Uterus (tissue), 4 donors: Measurements from ENCODE around the gene VPS26C. TPM values are rescaled to one million over a fixed set of nuclear protein-coding genes. Genes with fewer than 3 reads are reported as not detected.
"Not testable (repeated sequence)": the region's sequence is repeated elsewhere in the genome, so short reads cannot be mapped to it uniquely, and the experiment has no call there.

Source experiments
- DNase-seq, 2 donors: peaks; one replicate each; pipeline ENCODE4 v3.0.0-alpha.2; 2019 to 2020
- H3K27ac ChIP-seq, 2 donors: fragments of 200-600 bp; sonication (generic); 1 replicate in 1 of 2; 2 replicates in 1 of 2; pipeline ENCODE4 v1.5.1; 2016 to 2018
- H3K27me3 ChIP-seq, 2 donors: fragments of 200-600 bp; sonication (generic); one replicate each; pipeline ENCODE4 v1.5.1; 2018 to 2019; ENCODE audit warnings: control low read depth in 1 of 2
- H3K36me3 ChIP-seq, 2 donors: fragments of 200-600 bp; sonication (generic); one replicate each; pipeline ENCODE4 v1.5.1; 2019; ENCODE audit warnings: control low read depth in 1 of 2
- H3K4me1 ChIP-seq, 2 donors: fragments of 200-600 bp; sonication (generic); one replicate each; pipeline ENCODE4 v1.5.1; 2018 to 2019; ENCODE audit warnings: control low read depth in 1 of 2
- H3K4me3 ChIP-seq, 2 donors: fragments of 200-600 bp; sonication (generic); 1 replicate in 1 of 2; 2 replicates in 1 of 2; pipeline ENCODE4 v1.5.1; 2018 to 2019; ENCODE audit warnings: mild to moderate bottlenecking in 1 of 2
- H3K9me3 ChIP-seq, 2 donors: fragments of 200-600 bp; sonication (generic); one replicate each; pipeline ENCODE4 v1.5.1; 2019; ENCODE audit warnings: control low read depth in 1 of 2
- POLR2A ChIP-seq, 2 donors: fragments of 450-650 bp; IDR thresholded peaks; one replicate each; pipeline ENCODE4 v1.6.1; 2016; ENCODE audit warnings: antibody characterized with exemption in 2 of 2, mild to moderate bottlenecking in 1 of 2, moderate library complexity in 1 of 2
- intact Hi-C: fragments of 100-400 bp; cut with DNase I; formaldehyde crosslinking; loops from one replicate; pipeline ENCODE4 v1.15.1; 2023; ENCODE audit warnings: low total_unique reads
- total RNA-seq, 4 donors: library from RNA; depleted of rRNA in 3 of 4; stranded (reverse); fragments of >200 nt in 3 of 4; gene quantifications; one replicate each; pipeline versions ENCODE4 v1.1.0 to v1.2.4, GENCODE V29; 2014 to 2023
- TF ChIP-seq, protein P1 (sequence below), 4 experiments: fragments of 200-600 bp in 2 of 4; fragments of 450-650 bp in 2 of 4; sonication (generic) in 2 of 4; IDR thresholded peaks; one replicate each; pipeline ENCODE4 v1.5.1; 2016 to 2019; ENCODE audit warnings: antibody characterized with exemption in 4 of 4, mild to moderate bottlenecking in 2 of 4, moderate library complexity in 1 of 4
- donor health status: DM: yes; HTN: yes; CAD: no.

Gene VPS26C
- 100 to 1,000 TPM in 1 of 4 donors, 10 to 100 TPM in 3; 44.8 to 179 (median 56.0) TPM for total RNA-seq

DNA sequence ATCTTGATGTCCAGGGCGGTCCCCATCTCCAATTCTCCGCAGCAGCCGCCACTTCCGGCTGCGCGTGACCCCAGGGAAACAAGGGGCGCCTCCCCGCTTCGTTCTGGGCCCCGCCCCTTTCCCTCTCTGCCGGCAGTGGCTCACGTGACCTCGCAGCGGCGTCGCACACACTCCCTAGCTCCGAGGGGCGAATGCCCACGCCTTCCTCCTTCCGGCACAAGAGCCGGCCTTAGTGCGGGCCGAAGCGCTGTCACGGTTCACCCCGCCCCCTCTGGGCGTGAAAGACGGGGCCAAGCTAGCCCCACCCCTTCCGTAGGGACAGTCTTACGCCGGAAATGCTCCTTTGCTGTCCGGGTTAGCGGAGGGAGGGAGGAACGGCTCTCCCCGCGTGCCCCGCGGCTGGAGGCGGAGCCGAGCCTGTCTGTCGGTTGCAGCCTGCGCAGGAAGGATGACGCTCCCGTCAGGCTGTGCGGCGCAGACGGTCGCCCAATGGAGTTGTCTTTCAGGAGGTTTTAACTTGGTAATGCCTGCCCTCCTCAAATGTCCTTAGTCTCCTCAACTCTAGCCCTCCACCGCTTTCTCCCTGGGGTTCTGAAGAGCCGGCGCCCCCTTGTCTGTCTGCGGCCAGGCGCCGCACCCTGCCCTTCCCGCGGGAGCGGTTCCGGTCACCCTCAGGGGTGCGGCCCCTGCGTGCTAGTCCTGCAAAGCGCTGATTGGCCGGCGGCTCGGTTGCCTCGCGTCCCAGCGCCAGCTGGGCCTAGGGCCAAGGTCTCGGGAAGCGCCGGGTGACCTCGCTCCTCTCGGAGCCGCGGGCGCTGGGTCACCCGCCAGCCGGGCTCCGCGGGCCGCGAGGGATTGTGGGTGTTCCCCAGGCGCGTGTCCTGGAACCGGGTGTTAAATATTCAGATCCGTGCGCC, at the start of gene VPS26C:
Gene VPS26C, minus strand, starts transcription at position 66 of the 917 bp plus-strand sequence. Its CDS starts 40 bp downstream, at position 26.
- DNase-seq = peak; percentile 98 to 99
- H3K27ac ChIP-seq = peak within 1 kb of the TSS; percentile 93 to 99
- peak in 1 of 2 donors; percentile 79 for TF ChIP-seq POLR2A (IDR thresholded peaks at IDR 0.05)
- TF ChIP-seq, protein P1, sequence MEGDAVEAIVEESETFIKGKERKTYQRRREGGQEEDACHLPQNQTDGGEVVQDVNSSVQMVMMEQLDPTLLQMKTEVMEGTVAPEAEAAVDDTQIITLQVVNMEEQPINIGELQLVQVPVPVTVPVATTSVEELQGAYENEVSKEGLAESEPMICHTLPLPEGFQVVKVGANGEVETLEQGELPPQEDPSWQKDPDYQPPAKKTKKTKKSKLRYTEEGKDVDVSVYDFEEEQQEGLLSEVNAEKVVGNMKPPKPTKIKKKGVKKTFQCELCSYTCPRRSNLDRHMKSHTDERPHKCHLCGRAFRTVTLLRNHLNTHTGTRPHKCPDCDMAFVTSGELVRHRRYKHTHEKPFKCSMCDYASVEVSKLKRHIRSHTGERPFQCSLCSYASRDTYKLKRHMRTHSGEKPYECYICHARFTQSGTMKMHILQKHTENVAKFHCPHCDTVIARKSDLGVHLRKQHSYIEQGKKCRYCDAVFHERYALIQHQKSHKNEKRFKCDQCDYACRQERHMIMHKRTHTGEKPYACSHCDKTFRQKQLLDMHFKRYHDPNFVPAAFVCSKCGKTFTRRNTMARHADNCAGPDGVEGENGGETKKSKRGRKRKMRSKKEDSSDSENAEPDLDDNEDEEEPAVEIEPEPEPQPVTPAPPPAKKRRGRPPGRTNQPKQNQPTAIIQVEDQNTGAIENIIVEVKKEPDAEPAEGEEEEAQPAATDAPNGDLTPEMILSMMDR (IDR thresholded peaks at IDR 0.05) = peak in 1 of 4 experiments; percentile 12
- H3K4me1 ChIP-seq = no peaks in the 10 kb centered on the region
- H3K27me3 ChIP-seq = no peaks in the 10 kb centered on the region
- intact Hi-C loops = no loop called here
- no peaks in the 10 kb centered on the region for H3K36me3 ChIP-seq
- H3K9me3 ChIP-seq = no peaks in the 10 kb centered on the region
- H3K4me3 ChIP-seq = peak within 1 kb of the TSS; percentile 63 to 92

GRCh38 chr21:37316072-37316471, 48.9 kb upstream of the VPS26C start:
- intact Hi-C loops, H3K27me3 ChIP-seq, H3K36me3 ChIP-seq, H3K4me1 ChIP-seq, H3K4me3 ChIP-seq, DNase-seq, H3K27ac ChIP-seq: not testable (repeated sequence)
- peaks cover 0 to 17% of the 10 kb centered on the region in 2 donors for H3K9me3 ChIP-seq

DNA sequence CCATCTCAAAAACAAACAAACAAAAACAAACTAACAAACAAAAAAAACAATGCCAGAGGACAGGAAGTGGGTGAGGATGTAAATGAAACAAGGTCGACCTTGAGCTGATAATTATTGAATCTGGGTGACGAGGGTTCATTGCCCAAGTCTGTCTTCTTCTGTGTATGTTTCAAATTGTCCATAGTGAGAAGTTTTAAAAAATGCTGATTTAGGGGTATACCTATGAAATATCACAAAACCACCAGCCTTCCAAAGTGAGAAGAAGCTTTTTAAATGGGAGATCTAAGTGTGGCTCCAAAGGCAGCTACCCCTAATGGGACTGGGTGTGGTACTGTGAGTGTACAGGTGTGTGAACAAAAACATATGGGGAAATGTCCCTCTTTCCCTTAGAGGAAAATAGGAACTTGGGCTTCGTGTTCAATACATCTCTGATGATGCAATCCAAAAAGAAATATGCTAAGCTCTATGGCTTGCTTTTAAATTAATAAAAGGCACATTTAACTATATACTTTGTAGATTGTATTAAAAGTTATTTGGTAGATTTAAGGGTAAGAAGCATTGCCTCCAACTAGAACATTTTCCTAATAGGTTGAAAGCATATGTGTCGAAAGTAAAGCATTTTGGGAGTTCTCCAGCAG, 33.1 kb upstream of the VPS26C start:
- Histone ChIP-seq H3K4me3 (no peak overlapping the region), H3K9me3 (no peaks in the 10 kb centered on the region), H3K4me1 (no peaks in the 10 kb centered on the region), H3K27ac (no peak overlapping the region), H3K36me3 (no peaks in the 10 kb centered on the region), H3K27me3 (no peaks in the 10 kb centered on the region)
- TF ChIP-seq, protein P1 (IDR thresholded peaks at IDR 0.05) = no peak
- no peak for TF ChIP-seq POLR2A (IDR thresholded peaks at IDR 0.05)
- no peak for DNase-seq
- intact Hi-C loops = no loop called here

DNA sequence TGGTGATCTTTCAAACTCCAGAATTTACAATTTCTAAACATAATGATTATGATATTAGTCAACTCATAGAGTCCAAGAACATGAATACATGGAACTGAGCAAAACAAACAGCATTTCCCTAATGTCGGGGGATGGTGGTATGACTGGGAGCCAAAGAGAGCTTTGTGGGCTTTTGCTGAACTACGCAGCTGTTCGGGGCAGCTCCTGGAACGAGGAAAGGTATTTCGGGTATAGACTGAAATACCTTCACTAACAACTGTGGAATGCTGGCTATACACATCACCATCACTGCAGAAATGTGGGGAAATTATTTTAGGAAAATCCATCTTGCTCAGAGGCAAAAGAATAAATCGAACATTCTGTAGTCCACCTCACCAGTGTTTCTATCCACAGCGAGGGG, 30.2 kb upstream of the VPS26C start:
- DNase-seq = no peak
- Histone ChIP-seq H3K9me3 (no peaks in the 10 kb centered on the region), H3K36me3 (no peaks in the 10 kb centered on the region), H3K27me3 (no peaks in the 10 kb centered on the region), H3K4me3 (no peak overlapping the region), H3K4me1 (no peaks in the 10 kb centered on the region), H3K27ac (no peak overlapping the region)
- intact Hi-C loops = no loop called here
- TF ChIP-seq, protein P1 (IDR thresholded peaks at IDR 0.05) = no peak
- TF ChIP-seq POLR2A (IDR thresholded peaks at IDR 0.05) = no peak

DNA sequence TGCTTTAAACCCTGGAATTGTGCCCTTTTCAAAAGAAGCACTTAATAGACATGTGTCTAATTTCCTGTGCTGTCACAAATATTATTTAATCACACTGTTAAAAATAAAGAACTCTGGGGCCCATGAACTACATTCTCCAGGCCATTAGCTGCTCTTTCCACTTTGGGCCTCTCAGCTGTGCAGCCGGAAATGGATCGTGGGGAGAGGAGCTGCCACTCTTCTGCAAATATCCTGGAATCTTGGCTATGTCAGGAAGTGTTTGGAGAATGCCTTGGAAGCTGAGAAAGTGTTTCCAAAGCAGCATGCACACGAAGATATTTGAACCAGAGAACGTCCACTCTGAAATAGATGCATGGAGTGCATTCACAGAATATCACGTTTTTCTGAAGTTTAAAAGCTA, 27.5 kb upstream of the VPS26C start:
- no peak for TF ChIP-seq POLR2A (IDR thresholded peaks at IDR 0.05)
- TF ChIP-seq, protein P1 (IDR thresholded peaks at IDR 0.05) = no peak
- H3K4me1 ChIP-seq = no peaks in the 10 kb centered on the region
- H3K4me3 ChIP-seq = no peak overlapping the region
- H3K36me3 ChIP-seq = no peaks in the 10 kb centered on the region
- H3K9me3 ChIP-seq = no peaks in the 10 kb centered on the region
- no peak for DNase-seq
- no peaks in the 10 kb centered on the region for H3K27me3 ChIP-seq
- no peak overlapping the region for H3K27ac ChIP-seq
- intact Hi-C loops = no loop called here
